T-helper 2 cell (primary cell): ENCODE data around the gene RELN.
"Not testable (repeated sequence)": the region's sequence is repeated elsewhere in the genome, so short reads cannot be mapped to it uniquely, and the experiment has no call there.

Experiments used
- DNase-seq, 5 experiments: peaks; one replicate each; pipeline versions ENCODE4 v3.0.0 to v3.0.0-alpha.2; 2012 to 2022

Gene RELN

GRCh38 chr7:103780561-103780960 lies 208.9 kb downstream of the RELN start:
- DNase-seq: not testable (repeated sequence)

DNA sequence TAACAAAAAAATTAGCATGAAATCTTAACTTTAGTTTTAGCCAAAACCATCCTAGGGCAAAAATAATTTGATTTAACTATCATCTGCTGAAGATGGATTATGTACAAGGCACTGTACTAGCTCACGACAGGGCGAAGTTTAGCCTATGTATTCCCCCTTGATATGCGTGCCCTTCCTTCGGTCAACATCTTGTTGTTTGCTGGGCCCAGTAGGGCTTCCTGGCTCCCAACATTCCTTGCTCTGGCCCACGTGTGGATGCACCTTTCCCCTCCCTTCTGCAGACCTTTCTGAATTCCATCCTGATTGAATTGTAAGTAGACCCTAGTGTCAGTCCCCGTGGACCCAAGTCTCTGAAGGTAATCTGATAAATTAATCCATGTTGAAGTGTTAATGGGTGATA lies 212.0 kb downstream of the RELN start:
- no peak for DNase-seq

GRCh38 chr7:103773726-103774125 lies 215.7 kb downstream of the RELN start:
- DNase-seq: no peak

GRCh38 chr7:103772171-103772773 lies 217.2 kb downstream of the RELN start:
- no peak for DNase-seq

DNA sequence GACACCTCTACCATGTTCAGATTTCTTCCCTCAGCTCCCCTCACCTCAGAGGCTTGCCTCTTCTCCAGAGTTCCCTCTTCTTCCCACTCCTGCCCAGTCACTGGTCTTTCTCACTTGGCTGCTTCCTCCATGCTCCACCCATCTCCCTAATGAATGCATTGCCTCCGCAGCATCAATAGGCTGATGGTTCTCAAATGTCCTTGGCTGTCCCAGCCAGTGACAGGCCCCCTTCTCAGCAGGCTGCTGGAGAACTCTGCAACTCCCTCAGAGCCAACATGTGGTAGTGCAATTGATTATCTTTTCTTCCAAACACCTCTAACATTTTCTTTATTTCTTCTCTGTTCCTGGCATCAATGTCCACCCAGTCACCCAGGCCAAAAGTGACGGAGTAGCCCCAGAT lies 218.2 kb downstream of the RELN start:
- DNase-seq: no peak

DNA sequence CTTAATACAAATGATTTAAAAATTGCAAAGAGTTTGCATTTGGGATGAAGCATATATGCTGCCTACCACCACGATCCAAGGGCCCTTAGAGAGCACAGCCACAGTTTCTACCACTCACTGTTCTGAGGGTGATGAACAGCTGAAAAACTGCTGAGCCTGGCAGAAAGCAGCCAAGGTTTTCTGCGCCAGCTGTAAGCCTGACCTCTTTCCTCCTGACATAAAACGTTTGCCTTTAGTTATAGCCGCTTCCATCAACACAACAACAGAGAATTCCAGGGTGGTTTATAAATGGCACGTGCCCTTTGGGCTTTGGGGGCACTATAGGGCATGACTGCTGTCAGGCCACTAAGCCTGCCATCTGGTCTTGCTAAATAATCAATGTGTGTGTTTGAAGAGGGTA lies 222.8 kb downstream of the RELN start:
- no peak for DNase-seq

GRCh38 chr7:103765901-103766300 lies 223.6 kb downstream of the RELN start:
- no peak for DNase-seq

DNA sequence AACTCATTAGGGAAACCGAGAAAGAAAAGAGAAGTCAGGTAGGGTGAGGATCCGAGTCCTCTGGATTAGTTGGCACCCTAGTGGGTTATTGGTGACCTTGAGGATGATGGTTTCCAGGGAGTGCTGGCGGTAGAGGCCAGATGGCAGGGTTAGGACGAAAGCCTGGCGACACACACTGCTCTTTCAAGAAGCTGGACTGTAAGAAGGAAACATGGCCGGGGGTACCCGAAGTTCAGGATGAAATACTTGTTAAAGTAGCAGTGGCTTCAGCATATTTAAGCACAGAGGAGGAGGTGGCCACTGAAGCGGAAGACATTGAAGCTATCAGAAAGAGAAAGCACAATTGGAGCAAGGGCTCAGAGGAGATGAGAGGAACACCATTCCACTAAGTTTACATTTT lies 224.6 kb downstream of the RELN start:
- no peak for DNase-seq

- DNase-seq: no peak
Measured at GRCh38 chr7:103762877-103763276, 226.6 kb downstream of the RELN start.

DNA sequence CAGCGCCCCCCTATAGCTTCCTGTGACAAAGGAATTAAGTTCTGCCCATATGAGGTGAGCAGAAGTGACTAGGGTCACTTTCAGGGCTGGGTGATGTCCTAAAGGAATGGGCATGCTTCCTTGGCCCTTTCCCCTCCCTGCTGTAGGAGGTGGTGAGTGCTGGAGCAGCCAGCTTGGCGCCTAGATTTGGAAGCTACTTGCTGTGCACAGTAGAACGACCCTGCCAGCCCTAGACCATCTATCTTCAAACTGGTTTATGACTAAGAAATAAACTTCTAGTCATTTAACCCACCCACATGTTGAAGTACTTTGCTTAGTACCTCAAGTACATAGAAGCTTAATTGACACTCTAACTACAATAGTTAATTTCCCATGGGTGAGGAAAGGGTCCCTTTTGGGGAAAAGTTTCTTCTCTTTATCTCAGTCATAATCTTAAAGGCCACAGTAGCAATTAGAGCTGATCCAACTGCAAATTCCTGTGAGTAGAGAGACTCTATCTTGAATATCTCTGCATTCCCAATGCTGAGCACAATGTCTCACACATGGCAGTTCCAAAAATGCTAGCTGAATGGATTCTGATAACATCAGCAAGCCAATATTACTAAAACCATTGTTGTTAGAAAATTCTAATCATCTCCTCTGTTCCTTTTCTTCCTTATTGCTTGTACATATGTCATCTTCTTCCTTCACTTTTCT lies 227.2 kb downstream of the RELN start:
- DNase-seq: no peak

- no peak for DNase-seq
Measured at GRCh38 chr7:103752995-103753394, 236.5 kb downstream of the RELN start.

GRCh38 chr7:103751311-103751880 lies 238.1 kb downstream of the RELN start:
- no peak for DNase-seq

DNA sequence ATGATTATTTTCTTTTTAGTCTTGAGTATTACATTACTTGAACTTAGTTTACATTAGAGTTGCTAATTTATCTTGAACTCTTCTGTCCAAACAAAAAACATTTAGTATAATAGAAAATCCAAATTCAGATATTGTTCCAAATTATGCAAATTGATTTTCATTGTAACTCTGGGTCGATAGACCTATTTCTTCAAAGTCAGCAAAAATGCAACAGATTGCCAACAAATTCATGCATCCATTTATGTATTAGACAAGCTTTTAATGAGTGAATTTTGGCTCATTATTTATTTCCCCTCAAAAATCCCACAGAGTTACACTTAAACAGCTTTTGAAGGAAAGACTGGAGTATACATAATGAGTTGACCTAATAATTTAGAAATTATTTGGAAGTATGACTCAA lies 240.8 kb downstream of the RELN start:
- DNase-seq: no peak

DNA sequence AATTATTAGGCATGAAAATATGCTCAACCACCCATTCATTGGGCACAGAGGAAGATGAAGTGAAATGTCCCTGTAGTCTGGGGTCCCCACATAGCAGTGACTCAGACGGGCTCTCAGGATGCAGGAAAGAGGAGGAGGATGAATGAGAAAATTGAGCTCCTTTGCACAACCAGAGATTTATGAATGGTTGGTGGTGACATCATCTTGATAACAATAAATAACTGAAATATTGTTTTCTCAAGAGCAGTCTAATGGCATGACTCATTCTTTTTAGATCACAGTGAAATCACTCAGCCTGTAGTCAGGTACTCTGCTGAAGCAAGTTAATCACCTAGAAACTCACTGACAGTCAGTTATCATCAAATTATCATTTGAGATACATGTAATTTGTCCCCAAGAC lies 254.1 kb downstream of the RELN start:
- no peak for DNase-seq

- no peak for DNase-seq
Measured at GRCh38 chr7:103731169-103731568, 258.3 kb downstream of the RELN start.

DNA sequence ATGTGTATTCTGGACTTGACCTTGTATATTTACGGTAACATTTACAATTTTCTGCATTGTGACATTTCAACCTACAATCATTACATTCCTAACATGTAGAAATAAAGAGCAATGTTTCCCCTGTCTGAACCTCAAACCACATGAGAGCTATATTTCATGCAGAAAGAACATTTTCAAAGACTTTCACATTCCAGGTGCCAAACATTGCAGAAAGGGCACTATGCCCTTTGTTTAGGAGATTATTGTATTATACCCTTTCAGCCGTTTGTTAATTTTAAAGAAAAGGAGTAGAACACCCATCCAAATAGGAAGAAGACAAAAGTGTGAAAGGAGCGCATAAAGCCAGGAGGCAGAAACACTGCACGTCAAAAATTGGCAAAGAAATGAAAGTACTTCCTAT lies 260.4 kb downstream of the RELN start:
- no peak for DNase-seq

DNA sequence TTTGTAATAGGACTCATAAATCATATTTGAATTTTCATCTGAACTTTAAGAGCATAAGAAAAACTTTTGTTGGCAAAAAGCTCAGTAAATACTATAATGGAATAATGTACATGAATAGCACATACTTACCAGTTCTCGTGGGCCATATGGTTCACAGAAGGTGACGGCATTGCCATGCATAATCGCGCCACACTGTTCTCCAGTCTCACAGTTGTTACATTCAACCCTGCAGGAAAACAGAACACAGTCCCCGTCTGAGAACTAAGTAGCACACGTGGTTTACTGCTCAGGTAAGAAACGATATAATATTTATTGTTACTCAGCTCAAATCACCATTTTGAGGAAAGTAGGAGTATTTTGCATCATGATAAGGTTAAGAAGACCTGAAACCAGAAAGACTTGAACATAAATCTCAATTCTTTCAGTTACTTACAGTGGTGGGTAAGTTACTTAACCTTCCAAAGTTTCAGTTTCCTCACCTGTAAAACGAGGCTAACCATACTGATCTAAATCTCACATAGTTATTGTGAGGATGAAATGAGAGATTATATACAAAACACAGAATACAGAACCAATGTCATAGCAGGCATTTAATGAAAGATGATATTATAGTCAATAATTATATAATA lies 261.4 kb downstream of the RELN start:
- DNase-seq: no peak

DNA sequence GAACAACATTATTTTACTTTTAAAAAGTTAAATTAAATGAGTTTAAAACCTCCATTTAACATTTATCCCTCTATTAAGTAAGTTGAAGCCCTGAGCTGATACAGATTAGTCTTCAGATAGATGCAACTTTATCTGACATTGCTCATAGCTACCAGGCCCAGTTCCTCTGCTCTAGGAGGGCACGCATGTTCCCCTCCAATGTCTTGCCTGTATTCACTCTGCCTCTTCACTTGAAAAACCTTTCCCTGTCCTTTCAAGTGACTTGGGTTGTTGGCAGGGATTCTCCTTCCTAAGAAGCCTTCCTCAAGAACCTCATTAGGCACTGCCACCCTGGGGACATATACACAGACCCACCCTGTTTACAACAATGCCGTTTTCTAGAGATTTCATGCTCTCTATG lies 270.4 kb downstream of the RELN start:
- DNase-seq: no peak

GRCh38 chr7:103718482-103719061 lies 270.9 kb downstream of the RELN start:
- no peak for DNase-seq

DNA sequence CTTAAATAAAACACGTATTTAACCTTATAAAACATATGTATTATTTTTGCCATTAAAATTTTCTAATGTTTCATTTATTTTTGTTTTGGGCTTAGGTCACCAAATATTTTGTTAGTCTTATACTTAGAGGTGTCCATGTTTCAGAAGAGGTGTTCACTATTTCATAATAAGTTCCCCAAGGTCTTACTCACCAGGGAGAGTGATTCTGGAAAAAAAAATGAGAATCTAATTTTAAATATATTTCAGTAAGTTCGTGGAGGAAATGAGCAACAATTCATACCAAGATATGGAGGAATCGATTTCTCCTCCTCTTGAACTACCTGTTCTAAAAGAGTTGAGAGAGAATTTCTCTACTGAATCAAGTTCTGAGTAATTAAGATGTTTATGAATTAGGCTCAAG lies 271.9 kb downstream of the RELN start:
- no peak for DNase-seq

GRCh38 chr7:103715376-103716120 lies 273.9 kb downstream of the RELN start:
- no peak for DNase-seq

DNA sequence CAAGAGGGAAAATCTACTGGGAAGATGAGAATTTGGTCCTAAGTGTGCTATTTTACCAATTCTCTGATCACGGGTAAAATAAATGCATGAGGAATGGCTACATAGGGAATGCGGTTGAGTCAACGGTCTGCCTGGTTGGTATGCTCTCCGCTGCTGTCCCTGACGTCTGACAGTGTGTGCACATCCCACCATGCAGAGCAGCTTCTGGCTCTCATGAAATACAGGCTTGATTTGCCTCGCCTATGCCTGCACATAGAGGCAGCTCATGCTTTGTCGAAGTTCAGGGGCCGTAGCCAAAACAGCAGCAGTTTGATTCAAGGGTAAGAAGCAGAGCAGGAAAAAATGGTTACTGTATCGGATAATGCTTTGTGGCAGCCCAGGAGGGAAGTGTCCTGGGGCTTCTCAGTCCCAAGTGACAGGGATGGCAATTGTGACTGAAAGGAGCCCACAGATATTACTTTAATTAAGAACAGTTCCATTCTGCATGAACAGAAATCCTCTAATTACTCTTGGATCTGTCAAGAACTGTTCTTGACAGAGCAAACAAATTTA lies 275.0 kb downstream of the RELN start:
- DNase-seq: no peak
